HEK293 (cell line): ENCODE data around the gene B9D1.

Experiments used
- CTCF ChIP-seq: fragments of 450-650 bp; formaldehyde crosslinking; IDR thresholded peaks from 2 replicates; pipeline ENCODE4 v1.5.1; 2016; ENCODE audit warnings: missing biosample characterization, missing genetic modification characterization
- KLF7 ChIP-seq: fragments of 450-650 bp; formaldehyde crosslinking; IDR thresholded peaks from 2 replicates; pipeline ENCODE4 v1.5.1; 2016; ENCODE audit warnings: missing biosample characterization, missing genetic modification characterization, borderline replicate concordance
- SALL2 ChIP-seq: fragments of 450-650 bp; formaldehyde crosslinking; IDR thresholded peaks from 2 replicates; pipeline ENCODE4 v1.5.0; 2017; ENCODE audit warnings: missing biosample characterization, mild to moderate bottlenecking, missing genetic modification characterization, borderline replicate concordance
- SCRT2 ChIP-seq: fragments of 450-650 bp; formaldehyde crosslinking; IDR thresholded peaks from 2 replicates; pipeline ENCODE4 v1.5.1; 2016; ENCODE audit warnings: missing biosample characterization, missing genetic modification characterization
- SETDB1 ChIP-seq: IDR thresholded peaks from one replicate; pipeline ENCODE4 v1.6.1; 2017; ENCODE audit warnings: mild to moderate bottlenecking, low read length, moderate library complexity, mixed read lengths; ENCODE audit not compliant: insufficient read length
- TRIM28 ChIP-seq: IDR thresholded peaks from 2 replicates; pipeline ENCODE4 v1.6.1; 2011; ENCODE audit warnings: low read length, control low read depth, borderline replicate concordance
- ZNF23 ChIP-seq: fragments of 450-650 bp; formaldehyde crosslinking; IDR thresholded peaks from 2 replicates; pipeline ENCODE4 v1.5.1; 2016; ENCODE audit warnings: missing biosample characterization, missing genetic modification characterization, borderline replicate concordance
- ZNF433 ChIP-seq: fragments of 450-650 bp; formaldehyde crosslinking; IDR thresholded peaks from 2 replicates; pipeline ENCODE4 v1.5.1; 2016; ENCODE audit warnings: missing biosample characterization, missing genetic modification characterization, low read depth
- ZNF639 ChIP-seq: fragments of 450-650 bp; formaldehyde crosslinking; IDR thresholded peaks from 2 replicates; pipeline ENCODE4 v1.5.1; 2016; ENCODE audit warnings: missing biosample characterization, missing genetic modification characterization

DNA sequence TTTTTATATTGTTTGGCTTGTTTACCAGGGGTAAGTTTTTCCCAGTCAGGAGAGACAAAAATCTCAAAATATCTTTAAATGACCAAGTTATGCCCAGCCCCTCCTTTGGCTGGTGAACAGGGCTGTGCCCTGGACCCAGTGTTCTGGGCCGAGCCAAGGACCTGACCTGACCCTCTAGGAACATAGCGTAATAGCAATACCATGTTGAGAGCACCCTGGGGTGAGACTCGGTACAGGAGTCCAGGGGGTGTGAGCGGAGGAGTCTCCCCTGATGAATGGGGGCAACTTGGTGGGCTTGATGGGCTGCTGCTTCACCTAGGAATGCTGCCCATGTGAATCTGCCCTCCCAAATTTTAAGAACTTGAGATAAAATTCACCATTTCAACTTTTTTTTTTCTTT, 47.4 kb downstream of the B9D1 start:
- TF ChIP-seq CTCF (tag by site-specific recombination) (no peak), SETDB1 (no peak), KLF7 (tag by site-specific recombination) (no peak), SCRT2 (tag by site-specific recombination) (no peak), ZNF23 (tag by site-specific recombination) (no peak), TRIM28 (no peak), SALL2 (tag by site-specific recombination) (no peak), ZNF639 (tag by site-specific recombination) (no peak), ZNF433 (tag by site-specific recombination) (no peak)
